T-helper 2 cell treated with Interferon-gamma antibody and Interleukin-4, amounts not matched to agents 100 ng/mL and 5 ng/mL, for 36 hours (primary cell): ENCODE results near the gene VIPR1. TPM values are rescaled to one million over a fixed set of nuclear protein-coding genes. Genes with fewer than 3 reads are reported as not detected.

Experiments used
- intact Hi-C: fragments of 100-400 bp; cut with micrococcal nuclease; formaldehyde crosslinking; loops from one replicate; pipeline ENCODE4 v1.15.1; 2023
- total RNA-seq: library from RNA; stranded (reverse); gene quantifications from 2 replicates; pipeline ENCODE4 v1.2.3, GENCODE V29; 2022

Gene VIPR1
- total RNA-seq, 1 donor from 2014 or later: 3.8 TPM

DNA sequence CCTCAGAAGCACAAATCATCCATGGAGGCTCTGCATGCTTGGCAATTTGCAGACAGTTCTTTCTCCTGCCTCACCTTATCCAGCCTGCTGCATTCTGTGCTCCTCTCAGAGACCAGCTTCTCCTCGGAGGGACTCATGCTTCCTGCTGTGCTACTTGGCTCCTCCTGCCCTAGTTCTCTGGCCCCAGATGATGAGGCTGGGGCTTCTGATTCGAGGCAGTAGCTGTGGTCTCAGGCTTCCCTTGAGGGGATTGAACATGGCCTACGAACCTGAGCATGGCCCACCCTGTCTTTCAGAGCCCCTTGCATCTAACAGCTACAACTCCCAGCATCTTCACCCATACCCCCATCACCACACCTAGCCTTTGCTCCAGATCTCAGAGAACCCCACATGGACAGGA is 6.7 kb downstream of the VIPR1 start:
- intact Hi-C loops: no loop called here

DNA sequence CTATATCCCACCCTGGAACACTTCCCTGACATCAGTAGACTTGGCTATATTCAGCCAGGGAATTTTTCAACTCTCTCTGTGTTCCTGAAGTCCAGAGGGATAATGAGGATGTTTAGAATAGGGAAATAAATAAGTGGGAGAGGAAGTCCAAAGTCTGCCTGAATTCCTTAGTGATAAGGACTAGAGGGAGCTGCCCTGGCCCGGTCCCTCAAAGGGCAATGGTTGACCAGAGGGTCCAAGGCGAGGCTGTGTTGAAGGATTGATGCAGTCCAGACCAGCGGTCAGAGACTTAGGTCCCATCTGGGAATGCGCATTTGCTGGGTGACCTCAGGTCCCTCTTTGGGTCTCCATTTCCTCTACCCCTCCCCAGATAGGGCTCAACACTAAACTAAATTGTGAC is 7.9 kb downstream of the VIPR1 start:
- intact Hi-C loops: no loop called here

DNA sequence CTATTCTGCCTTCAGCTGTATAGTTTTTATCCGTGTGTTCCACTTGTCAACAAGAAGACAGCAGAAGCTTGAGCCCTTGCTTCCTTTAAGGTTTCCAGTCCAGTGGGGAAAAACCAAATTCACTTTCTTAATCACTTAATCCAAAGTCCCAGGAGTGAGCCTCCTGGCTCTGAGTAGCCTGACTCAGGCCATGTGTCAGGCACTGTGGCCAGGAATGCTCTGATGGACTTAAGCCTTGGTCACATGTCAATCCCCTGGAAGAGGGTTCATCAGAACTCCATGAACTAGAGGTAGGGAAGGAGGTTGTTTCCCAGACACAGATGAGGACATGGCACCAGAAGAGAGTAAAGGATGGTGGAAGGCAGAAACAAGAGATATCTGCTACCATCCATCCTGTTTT is 8.8 kb downstream of the VIPR1 start:
- intact Hi-C loops: no loop called here

DNA sequence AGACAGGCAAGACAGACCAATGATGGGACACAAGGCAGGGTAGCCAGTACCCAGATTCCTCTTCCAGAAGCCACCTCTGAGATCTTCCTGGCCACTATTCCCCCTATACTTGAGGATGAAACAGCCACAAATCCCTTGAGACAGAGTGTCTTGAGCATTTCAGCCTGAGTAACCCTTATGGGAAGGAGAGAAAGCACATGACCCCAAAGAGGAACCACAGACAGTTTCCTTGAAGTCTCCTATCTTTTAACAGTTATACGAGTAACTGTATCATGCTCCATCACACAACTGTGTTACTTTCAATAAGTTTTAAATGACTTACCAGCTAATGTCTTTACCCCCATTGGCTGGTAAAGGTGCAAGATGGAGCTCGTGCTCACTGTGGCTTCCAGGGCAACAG is 9.3 kb downstream of the VIPR1 start:
- intact Hi-C loops: no loop called here

DNA sequence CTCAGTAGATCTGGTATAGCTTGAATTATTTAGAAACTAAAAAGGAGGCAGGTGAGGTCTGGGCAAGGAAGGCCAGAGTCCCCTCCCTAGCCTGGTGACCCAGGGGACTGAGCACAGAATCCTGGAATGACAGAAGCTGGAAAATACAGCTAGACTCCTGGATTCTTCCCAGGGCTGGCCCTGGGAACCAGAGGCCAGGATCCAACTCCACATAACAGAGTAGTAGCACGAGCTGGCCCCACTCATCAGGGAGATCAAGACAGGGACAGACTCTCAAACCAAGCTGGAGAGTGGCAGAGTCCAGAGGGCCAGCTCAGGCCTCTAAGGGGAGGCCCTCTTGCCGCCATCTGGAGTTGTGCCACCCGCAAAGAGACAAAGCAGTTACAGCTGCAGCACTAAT is 10.7 kb downstream of the VIPR1 start:
- intact Hi-C loops: no loop called here

DNA sequence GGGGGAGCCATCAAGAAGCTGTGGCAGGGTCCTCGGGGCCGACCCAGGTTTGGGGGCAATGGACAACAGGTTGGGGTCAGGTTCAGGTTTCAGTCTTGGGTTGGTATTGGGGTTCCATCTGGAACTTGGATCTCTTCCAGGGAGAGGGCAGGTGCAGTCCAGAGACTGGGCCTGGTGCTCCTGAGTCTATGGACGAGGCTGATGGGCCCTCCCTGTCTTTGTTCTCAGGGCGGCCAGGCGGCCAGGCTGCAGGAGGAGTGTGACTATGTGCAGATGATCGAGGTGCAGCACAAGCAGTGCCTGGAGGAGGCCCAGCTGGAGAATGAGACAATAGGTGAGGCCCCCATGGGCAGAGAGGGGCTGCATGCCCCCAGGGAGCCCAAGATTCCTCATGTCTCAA is 11.1 kb downstream of the VIPR1 start:
- intact Hi-C loops: no loop called here

DNA sequence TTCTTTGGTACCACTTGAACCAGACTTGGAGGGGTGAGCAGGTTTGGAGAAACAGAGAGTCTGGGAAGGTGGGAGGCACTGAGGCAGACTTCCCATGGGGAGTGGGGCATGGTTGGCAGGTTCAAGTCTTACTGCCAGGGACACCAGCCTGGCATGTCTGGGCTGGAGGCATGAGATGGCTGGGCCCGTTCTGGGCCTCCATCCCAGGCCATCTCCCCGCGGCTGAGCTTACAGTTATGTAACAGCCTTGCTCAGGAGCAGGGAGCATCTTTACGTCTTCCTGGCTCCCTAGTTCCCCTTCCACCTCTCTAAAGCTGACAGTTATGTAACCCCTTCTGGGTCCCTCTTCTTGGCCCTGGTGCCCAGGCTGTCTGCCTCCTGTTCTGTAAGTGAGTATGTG is 12.4 kb downstream of the VIPR1 start:
- intact Hi-C loops: no loop called here

DNA sequence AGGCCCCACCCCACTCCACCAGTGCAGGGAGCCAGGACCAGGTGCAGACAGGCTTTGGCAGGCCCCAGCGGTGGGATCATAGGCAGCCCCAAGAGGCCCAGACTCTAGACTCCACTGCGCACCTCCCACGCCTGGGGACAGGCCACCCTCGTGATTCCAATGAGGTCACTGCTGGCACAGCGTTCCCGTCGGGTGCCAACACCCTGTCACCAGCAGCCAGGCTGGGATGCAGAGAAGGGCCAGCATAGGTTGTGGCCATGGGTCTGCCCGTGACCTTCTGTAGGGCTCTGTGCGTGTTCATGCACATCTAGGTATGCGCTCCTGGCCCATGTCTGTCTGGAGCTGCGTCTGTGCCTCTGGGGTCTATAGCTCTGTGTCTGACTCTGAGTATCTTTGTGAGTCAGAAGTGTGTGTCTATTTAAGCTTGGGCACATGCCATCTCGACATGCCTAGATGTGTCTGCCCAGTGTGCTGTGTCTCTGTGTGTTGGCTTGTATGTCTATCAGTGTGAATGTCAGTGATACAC is 13.0 kb downstream of the VIPR1 start:
- intact Hi-C loops: no loop called here

DNA sequence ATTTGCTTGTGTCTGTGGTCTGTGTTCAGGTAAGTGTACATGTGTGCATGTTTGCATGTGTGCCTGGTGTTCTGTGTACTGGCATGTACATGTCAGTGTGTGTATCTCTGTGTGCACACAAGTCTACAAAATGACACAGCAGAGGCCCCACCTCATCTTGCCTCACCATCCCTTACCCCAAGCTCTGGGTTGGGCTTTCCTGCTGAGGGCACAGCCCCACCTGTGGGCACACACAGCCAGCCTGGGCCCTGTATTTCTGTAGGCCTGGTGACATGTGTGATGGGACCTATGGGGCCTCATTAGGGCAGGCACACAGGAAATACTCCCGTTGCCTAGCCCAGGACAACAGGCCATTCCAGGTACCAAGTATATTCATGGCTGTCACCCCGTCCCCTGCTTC is 13.5 kb downstream of the VIPR1 start:
- intact Hi-C loops: no loop called here

DNA sequence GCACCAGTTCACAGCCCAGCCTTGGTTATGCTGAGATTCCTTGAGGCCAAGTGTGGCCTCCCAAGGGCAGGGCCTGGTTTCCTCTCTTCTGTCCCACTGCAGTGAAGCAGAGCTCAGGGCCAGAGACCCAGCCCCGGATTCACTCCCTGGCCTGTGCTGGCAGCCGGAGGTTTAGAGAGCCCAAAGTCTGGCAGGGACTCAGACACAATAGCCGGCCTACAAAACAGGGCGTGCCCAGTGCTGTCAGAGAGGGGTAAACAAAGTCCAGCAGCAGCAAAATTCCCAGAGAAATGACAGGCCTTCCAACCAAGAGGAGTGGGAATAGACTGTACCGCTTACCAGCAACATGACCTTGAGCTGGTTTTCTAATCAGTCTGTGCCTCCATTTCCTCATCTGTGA is 14.0 kb downstream of the VIPR1 start:
- intact Hi-C loops: no loop called here

DNA sequence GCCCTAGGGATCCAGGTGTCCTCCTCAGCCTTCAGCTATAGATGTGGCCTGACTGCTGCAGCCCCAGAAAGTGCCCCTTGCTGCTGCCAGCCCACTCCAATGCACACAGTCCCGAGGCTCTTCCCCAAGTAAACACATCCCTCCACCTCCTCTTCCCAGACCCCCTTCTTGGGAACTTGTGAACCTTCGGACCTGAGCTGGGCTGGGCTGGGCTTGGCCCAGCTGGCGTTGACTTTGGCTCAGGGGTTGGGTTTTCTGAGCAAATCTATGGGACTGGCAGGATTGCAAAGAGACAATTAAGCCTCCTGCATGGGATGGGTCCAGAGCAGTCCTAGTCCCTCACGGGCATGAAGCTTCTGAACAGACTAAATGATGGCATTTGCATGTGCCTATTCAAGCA is 14.7 kb downstream of the VIPR1 start:
- intact Hi-C loops: no loop called here

DNA sequence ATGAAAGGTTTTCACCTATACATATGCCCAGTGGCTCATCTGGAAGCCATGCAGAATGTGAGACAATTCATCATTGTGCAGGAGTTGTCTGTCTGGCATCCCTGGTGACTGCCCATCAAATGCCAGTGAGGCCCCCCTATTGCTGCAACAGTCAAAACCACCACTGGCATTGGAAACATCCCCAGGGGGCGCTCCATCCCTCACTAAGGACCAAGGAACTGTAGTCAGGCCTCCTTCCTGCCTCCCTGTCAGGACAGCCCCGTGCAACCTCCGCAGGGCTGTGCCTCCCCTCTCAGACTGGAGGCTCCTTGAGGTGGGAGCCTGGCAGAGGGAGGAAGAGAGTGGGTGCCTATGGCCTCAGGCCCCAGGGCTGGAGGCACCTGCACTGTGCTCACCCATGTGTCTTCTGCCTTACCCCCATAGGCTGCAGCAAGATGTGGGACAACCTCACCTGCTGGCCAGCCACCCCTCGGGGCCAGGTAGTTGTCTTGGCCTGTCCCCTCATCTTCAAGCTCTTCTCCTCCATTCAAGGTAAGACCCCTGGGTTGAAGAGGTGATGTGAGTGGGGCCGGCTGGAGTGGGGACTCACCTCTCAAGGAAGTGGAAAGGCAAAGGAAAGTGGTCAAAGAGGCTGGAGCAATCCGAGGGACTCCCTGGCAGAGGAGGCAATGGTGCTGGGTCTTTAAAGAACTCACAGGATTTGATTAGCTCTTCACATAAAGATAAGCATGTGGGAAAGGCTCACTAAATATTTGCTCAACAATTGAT is 16.5 kb downstream of the VIPR1 start:
- intact Hi-C loops: no loop called here

DNA sequence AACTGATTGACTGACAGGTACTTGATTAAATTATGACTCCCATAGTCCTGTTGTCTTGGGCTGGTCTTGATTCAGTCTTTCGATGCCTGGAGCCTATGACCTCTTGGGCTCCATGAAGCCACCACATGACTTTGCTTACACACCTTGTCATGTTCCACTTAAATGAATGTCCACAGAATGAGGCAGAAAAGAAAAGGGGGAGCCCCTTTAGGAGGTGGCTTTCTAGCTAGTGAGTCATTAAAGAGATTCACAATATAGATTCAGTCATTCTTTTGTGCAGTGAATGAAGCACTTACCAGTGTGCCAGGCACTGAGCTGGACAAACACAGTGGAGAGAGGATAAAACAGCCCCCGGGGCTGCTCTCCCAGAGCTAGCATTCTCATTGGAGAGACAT is 17.1 kb downstream of the VIPR1 start:
- intact Hi-C loops: no loop called here

DNA sequence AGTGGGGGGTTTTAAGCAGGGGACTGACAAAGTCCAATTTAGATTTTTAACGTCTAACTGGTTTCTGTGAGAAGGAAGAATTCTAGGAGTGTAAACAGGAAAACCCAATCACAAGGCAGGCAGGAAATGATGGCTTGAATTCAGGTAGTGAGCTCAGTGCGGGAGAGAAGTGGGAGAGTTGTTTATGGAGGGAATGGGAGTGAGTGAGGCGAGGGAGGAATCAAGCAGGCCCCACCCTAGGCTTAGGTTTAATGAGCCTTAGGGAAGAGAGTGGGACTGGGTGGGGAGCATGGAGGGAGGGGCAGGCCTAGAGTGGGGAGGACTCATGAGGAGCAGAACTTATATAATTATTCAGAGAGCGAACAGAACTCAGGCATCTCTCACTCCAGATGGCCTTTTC is 17.9 kb downstream of the VIPR1 start:
- intact Hi-C loops: no loop called here

DNA sequence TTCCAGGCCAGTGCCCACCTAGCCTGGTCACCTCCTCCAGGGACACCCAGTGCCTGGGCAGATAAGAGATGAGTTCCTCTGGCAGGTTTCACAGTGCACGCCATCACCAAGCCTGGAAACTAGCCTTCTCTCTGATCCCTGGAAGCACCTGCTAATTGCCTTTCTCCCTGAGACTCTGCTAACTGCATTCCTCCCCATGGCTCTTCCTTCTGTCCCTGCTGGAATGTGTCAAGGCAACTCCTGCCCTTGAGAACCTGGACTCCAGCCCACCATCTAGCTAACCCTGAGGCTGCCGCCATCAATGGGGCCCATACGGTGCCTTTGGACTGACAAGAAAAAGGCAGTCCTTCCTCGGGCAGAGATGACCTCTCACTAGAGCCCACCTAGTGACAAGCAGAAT is 18.5 kb downstream of the VIPR1 start:
- intact Hi-C loops: no loop called here

DNA sequence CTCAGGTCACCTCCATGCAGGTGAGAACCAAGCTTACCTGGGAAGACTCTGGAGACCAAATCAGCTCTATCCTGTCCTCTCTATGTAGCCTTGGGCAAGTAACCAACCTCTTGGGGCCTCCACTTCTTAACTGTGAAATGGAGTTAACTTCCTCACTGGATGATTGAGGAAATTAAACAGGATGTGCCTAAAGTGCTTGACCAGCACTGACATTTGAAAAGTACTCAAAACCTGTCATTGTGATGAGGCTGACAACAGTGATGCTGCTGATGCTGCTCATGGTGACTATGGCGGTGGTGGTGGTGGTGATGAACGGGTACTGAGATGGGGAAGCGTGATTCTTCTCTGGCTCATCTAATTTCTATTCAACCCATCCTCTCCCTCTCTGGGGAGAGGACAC is 22.3 kb downstream of the VIPR1 start:
- intact Hi-C loops: no loop called here

DNA sequence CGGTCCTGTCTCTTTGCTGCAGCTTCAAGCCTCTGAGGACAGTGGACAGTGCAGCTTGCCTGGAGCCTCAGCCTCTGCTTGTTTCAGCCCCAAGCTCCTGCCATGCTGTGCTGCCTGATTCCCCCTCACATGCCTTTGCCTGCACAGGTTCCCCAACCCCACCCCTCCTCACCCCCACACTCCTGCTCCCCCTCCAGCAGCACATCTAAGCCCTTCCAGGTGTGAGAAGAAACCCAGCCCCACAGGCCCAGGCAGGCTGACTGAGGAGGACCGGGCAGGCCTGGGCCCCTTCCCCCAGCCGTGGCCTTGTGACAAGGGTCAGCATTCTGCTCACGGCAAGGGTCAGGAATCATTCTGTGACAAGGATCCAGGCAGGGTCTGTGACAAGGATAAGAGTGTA is 22.8 kb downstream of the VIPR1 start:
- intact Hi-C loops: no loop called here

DNA sequence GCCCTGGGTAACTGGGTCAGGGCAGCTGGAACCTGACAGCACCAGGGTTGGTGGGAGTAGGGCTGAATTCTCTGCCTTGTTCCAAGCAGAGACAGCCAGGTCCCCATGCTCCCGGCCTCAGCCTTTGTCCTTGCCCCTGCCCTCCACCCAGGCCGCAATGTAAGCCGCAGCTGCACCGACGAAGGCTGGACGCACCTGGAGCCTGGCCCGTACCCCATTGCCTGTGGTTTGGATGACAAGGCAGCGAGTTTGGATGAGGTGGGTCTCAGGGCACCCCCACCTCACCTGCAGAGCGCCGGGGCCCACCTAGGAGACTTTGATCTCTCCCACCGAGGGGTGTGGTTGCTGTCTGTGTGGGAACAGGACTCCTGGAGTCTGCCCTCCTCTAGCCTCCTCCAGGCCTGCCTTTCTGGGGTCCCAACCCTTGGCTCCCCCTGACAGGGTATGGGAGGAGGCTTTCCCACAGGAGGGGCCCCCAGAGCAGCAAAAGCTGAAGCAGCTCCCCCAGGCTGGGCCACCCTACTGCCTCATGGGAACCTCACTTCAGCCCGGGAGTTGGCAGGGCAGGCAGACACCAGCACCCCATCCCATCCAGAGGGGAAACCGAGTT is 23.4 kb downstream of the VIPR1 start:
- intact Hi-C loops: no loop called here

DNA sequence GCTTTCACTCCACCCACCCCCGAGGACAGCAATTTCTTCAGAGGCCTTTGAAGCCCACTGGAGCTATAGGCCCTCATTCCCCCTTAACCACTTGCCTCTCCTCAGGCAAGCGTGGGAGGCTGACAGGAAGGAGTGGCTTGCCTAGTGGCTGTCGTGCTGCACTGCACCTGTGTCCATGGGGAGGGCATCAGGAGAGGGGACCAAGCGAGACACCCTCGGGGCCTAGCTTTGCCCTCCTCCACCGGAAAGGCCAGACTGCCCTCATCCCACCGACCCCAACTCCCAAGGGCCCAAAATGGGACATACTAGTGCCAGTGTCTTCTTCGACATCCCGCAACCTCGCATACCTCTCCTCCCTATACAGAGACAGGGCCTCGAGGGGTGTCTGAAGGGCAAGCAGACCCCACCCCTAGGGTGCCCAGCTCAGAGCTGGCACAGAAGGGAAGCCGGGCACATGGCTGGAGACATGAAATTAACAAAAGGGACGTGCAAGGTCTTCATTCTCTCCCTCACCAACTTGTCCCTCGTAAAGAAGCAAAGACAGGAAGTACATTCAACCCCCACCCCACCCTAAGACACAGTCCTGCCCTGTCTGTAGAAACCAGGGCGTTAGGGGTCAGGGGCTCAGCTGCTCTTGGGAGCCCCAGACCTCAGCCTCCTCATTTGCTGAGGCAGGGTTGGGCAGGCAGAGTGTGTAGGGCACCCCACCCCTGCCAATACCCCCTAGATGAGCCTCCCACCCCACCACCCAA is 24.3 kb downstream of the VIPR1 start:
- intact Hi-C loops: no loop called here

DNA sequence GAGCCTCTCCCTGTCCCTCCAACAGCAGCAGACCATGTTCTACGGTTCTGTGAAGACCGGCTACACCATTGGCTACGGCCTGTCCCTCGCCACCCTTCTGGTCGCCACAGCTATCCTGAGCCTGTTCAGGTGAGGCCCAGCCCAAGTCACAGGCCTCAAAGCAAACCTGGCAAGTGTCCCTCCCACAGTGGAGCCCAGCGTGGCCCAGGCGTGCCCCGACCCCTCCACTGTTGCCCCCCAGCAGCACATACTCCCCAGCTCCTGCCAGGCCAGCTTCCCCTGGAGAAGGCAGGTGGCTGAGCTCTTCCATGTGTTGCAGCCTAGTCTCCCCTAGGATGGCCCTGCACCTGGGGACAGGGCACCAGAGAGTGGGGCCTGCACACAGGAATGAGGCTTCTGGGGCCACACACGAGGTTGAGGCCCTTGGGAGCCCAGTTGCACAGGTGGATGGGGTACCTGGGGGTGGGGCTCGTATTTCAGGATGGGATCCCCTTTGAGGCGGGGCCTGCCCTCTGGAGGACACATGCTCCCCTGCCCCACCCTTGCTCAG is 25.0 kb downstream of the VIPR1 start:
- intact Hi-C loops: no loop called here

DNA sequence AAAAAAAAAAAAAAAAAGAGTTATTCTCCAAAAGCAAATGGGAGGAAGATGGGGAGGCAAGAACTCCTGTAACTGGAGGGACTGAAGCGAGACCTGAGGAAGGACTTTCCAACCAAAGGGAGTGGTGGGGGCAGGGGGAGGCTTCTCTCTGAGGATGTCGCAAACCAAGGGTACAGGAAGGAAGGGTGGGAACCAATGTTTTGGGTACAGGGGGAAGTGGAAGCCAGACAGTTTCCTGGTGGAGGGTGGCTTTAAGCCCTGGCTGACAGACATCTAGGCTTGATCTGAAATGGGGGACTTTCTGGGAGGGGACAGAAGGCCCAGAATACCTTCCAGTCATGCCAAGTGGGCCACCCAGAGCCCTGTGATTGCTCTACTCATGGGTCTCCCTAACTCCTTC is 27.0 kb downstream of the VIPR1 start:
- intact Hi-C loops: no loop called here

DNA sequence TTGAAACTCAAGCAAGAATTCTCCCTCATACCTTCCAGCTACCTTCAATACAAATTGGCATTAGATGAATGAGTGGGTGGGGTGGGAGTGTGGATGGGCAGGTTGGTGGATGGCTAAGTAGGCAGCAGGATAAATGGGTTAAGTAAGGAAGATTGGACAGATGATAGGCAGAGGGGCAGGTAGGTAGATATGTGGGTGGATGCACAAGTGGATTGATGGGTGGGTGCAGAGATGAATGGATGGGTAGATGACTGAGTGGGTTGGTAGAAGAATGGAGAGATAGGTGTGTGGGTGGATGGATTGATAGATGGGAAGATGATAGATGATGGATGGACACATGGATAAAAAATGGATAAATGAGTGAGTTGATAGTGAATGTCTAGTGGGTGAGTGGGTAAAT is 27.6 kb downstream of the VIPR1 start:
- intact Hi-C loops: no loop called here
